ENCODE results near the gene NMT2.

- TF ChIP-seq CTCF (IDR thresholded peaks at IDR 0.05; ENCODE audit: low read length) (no peak), EZH2 (optimal IDR thresholded peaks at IDR 0.05; ENCODE audit: low read depth, low read length) (no peak)
Measured at GRCh38 chr10:15122477-15123030, 45.9 kb downstream of the NMT2 start.

Data from MM.1S (cell line).